Measurements from ENCODE around the gene TNFRSF21.
"Not testable (repeated sequence)": the region's sequence is repeated elsewhere in the genome, so short reads cannot be mapped to it uniquely, and the experiment has no call there.

The TNFRSF21 gene, protein sequence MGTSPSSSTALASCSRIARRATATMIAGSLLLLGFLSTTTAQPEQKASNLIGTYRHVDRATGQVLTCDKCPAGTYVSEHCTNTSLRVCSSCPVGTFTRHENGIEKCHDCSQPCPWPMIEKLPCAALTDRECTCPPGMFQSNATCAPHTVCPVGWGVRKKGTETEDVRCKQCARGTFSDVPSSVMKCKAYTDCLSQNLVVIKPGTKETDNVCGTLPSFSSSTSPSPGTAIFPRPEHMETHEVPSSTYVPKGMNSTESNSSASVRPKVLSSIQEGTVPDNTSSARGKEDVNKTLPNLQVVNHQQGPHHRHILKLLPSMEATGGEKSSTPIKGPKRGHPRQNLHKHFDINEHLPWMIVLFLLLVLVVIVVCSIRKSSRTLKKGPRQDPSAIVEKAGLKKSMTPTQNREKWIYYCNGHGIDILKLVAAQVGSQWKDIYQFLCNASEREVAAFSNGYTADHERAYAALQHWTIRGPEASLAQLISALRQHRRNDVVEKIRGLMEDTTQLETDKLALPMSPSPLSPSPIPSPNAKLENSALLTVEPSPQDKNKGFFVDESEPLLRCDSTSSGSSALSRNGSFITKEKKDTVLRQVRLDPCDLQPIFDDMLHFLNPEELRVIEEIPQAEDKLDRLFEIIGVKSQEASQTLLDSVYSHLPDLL

DNA sequence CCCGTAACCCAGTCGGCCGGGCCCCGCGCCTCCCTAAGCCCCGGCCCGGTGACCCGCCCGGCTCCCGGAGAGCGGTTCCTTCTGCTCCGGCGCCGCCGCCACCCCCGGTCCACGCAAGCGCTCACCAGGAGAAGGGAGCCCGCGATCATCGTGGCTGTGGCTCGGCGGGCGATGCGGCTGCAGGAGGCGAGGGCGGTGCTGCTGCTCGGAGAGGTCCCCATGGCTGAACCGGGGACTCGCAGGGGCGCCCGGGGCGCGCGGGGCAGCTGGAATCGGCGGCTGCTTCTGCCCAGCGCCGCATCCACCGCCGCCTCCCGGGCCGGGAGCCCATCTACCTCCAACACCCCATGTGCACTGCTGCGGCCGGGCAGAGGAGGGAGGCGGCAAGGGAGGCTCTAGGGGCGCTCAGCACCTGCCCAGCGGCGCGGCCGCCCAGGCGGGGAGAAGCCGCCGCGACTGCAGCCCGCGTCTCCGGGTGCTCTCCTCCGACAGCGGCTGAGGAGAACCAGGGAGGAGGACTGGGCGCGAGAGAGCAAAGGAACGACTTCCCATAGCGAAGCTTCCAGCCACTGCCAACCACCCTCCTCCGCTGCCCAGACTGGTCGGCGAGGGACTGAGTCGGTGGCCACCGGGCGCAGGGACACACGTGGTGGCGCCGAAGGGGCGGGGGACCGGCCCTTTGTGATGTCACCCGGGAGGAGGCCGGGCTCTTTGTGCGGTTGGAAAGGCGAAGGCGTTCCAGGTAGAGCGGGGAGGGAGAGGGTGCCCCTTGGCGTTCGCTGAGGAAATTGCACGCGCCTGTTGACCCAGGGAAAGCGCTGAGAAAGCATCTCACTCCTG, at the start of gene TNFRSF21:
TNFRSF21 (minus strand) TSS at position 615 of the 840 bp plus-strand sequence; CDS start at position 221, 394 bp downstream.
- ATAC-seq (peak; percentile 97), DNase-seq (peak; percentile 87)

DNA sequence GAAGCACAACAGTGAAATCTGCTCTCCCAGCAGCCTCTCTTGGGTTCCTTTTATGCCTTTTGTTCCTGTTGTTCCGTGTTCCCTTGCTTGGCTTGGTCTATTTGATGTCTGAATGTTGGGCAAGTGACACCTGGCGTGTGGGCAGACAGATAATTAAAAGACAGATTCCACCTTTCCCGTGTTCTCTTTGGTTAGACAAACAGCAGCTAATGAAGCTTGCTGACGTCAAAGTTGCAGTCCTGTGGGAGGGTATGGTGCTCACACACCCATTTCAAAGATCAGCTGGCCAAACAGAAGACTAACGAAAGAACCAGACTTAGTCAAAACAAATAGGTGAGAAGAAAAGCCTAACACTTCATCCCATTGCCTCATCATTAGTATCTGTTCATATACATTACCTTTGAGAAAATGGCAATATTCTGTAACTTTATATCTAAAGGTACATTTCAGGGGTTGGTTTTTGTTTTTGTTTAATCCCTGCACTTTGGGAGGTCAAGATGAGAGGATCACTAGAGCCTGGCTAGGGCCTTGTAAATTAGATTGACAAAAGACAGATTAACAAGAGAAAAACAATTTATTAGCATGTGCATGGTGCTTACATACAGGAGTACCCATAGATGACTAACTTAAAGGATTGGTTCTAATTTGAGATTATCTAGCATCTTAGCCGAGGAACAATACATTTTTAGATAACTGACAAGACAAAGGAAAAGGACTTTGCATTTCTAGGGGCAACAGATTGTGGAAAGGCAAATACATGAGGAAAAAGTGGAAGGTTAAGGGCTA, 48.9 kb upstream of the TNFRSF21 start:
- DNase-seq (no peak), ATAC-seq (no peak)

DNA sequence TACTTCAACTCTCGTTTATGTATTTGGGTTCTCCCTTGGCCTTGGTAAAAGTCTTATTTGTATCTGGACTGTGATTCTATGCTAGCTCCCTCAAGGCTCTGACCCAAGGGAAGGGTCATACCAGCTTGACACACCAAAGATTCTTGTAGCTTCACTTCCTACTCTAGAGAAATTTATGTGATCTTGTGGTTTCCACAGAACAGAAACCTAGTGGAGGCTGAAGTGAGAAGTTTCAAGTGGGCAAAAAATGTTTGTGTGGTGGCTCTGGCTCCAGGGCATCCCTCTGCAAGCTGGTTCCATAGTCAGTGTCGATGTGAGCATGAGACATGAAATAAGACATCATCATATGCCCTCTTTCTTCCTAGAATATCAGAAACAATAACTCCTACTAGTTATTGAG, 48.1 kb upstream of the TNFRSF21 start:
- no peak for ATAC-seq

DNA sequence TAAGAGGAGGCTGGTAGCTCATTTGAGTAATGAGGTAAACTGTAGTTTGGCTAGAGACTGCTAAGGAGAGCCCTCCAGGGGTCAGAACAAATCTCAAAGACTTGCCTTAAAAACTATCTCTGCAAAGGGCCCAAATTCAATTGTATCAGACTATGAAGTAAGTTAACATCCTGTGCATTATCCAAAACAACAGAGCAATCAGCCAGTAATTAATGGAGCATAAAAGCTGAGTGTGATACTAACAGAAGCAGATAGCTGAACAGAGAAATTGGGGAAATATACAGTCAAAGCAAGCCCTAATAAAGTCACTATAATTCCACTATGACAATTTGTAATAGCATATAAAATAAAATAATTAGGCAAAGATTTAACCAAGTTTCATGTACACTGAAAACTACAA, 45.8 kb upstream of the TNFRSF21 start:
- ATAC-seq: no peak
- no peak for DNase-seq

More for the DNA sequence above, 48.1 kb upstream of the TNFRSF21 start:
- DNase-seq: no peak

DNA sequence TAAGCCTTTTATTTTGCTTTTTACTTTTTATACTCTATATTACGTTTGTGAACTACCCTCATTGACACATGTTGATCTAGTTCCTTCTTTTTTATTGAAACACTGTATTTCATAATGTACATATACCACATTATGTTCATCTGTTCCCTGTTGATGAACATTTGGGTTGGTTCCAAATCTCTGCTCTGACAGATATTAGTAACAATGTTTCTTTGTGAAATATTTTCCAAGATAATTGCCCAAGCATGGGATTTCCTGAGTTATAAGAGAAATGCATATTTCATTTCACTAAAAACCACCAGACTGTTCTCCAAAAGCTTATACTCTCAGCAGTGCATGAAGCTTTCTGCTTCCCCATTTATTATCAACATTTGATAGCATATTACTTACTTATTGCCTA, 44.2 kb upstream of the TNFRSF21 start:
- ATAC-seq (no peak), DNase-seq (no peak)

DNA sequence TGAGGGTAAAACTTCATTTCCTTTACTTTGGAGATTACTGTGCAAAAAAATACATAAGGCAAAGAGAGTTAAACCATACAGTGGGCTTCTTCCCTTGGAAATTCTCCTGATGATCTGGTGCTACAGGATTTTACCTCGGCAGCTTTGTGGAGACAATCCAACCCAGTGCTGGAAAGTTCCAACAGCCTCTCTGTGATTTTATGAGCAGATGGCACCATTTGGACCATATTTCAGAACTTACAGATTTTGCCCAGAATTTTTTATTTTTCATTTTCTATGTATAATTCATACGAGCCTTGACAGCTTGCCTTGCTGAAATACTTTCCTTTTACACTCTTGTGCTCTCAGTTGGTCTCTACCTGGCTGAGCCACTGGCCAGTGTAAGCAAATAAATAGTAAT, 43.3 kb upstream of the TNFRSF21 start:
- no peak for ATAC-seq
- DNase-seq: no peak

DNA sequence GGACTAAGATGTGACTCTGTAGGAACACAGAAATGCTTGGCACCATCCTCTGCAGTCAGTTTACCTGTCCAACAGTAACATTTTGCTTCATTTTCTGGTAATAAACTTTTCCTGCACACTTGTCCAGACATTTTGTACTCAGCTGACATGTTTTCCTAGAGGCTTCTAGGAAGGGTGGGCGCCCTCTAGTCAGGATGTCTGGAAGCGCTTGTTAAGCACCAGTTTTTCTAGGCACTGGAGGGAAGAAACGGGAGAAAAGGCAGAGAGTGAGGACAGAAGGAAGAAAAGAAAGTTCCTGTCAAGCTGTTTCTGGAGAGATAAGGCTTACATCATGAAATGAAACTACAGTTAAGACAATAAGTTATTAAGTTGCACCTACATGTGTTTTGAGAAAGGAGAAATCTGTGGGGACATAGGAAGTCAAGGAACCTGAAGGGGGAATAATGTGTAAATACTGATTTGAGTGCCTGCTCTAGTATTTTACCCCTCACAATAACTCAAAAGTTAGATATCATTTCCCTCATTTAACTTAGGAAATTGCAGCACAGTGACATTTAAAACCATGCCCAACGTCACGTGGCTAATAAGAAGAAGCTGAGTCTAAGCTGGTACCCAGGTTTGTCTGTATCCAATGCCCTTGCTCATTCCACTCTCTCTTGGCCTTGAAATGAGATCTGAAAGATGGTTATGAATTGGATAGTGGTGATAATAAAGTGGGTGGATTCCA, 42.7 kb upstream of the TNFRSF21 start:
- ATAC-seq: no peak
- no peak for DNase-seq

DNA sequence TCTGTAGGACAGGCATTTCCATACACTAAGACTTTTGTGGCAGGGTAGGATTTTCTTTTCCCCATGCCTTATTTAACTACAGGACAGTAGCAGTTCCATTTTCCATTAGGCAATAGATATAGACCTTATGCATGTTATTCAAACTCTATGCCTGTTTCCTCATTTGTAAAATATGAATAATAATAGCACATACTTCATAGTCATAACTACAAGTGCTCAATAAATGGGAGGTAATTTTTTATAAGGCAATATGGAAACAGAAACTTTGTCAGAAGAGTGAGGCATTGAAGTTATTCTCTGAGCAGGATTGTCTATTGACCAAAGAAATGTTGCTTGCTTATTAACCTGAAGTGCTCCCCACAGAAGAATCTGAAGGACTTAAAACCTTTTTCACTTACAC, 41.9 kb upstream of the TNFRSF21 start:
- DNase-seq (no peak), ATAC-seq (no peak)

DNA sequence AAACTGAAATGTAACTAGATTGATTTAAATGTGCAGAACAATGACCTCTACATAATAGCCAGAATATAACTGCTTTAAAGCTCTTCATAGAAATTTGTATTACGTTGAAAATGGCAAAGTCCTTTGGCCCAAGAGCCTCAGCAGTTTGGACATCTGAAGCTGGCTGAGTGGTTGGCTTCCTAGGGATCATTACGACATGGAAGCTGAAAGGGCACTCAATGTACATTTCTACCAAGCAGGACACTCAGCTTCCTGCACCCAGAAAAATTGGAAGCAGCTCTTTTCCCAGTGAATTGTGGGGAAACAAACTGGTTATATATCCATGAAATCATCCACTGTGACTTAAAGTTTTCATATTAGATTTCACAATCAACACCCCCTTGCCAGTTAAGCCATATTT, 40.2 kb upstream of the TNFRSF21 start:
- no peak for ATAC-seq
- no peak for DNase-seq

DNA sequence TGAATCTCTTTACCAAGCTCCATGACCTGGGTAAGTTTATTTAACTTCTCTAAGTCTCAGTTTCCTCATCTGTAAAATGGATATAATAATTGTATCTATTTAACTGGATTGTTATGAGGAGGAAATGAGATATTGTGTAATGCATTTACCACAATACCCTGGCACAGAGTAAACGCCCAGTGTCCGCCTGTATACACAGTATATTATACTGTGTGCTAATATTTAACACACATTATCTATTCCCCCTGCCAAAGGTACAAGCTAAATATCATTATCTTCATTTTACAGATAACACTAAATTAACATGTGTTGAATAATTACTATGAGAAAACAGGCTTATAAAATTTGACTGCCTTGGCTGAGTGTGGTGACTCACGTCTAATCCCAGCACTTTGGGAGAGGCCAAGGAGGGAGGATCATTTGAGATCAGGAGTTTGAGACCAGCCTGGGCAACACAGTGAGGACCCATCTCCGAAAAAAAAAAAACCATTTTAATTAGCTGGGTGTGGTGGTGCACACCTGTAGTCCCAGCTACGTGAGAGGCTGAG, 38.7 kb upstream of the TNFRSF21 start:
- ATAC-seq: no peak
- DNase-seq: no peak

DNA sequence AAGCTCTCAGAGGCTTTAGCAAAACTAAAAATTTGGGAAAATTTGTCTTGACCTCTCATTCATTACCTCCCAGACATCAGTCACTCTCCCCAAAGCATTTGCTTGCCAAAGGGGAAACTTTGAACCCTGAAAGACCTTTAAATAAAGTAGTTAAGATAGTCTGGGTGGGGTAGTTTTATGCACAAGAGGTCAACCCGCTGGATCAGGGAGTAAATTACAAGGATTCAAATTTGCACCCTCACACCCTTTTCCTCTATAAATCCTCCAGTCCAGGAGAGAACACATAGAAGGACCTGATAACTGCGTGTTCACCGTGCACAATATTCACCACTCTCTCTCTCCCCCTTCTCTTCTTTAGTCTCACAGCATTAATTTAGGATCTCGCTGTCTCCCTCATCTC, 36.1 kb upstream of the TNFRSF21 start:
- no peak for ATAC-seq
- no peak for DNase-seq

DNA sequence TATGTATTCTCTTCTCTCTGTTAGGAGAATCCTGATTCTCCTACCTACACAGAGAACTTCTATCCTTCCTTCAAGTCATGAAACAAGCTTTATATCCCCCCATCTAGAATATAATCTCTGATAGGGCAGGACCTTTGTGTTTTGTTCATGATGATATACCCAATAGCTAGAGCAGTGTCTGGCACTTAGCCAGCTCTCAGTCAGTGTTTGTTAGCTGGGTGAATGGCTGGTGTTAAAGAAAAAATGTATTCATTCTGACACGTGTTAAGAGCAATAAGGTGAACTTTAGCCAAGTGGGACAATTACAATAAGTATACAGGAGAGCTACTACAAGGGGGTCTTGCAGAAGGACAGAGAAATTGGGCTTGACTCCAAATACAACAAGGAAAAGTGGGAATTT, 34.3 kb upstream of the TNFRSF21 start:
- no peak for ATAC-seq
- no peak for DNase-seq

DNA sequence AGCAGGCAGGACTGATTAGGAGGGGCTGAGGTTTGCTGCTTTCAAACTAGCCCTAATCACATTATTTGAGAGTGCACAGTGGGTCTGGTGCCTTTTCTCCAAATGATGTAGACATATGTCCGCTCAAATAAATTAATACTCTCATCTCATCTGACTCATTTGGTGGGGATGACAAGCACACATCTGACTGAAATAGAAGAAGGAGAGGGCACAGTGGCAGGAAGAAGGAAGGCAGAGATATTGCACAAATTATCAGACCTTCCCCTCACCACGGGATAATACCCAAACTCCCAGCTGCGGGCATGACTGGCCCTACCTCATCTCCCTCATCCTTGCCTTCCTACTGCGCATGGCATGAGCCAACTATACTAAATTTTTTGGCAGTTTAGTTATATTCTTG, 33.9 kb upstream of the TNFRSF21 start:
- no peak for ATAC-seq
- no peak for DNase-seq

DNA sequence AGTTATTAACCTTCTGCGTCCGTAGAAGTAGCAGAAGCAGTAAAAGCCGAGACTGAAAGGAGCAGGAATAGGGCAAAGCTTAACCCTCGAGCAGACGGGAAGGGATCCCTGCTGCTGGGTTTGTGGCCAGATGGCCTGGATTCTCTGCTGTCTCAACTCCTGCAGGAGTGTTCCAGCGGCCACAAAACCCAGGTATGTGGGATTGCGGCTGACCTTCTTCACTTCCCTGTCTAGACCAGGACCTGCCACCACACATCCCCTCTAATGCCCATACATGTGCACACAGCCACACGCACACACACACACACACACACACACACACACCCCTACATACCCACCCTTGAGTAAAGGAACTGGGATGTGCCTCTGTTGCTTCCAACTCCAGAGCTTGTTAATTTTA, 33.1 kb upstream of the TNFRSF21 start:
- no peak for DNase-seq
- no peak for ATAC-seq

DNA sequence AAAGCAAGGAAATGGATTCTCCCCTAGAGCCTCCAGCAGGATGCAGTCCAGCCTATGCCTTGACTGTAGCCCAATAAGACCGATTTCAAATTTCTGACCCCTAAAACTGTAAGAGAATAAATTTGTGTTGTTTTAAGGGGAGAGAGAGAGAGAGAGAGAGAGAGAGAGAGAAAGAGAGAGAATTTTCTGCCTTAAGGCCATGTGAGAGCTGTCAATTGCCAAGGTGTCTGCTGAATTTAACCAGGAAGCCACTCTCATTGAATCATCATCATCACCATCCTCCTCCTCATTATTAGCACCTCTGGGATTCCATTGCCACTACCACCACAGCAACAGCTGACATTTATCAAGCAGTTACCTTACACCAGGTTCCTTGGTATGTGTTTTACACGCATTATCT, 27.8 kb upstream of the TNFRSF21 start:
- DNase-seq (no peak), ATAC-seq (no peak)

DNA sequence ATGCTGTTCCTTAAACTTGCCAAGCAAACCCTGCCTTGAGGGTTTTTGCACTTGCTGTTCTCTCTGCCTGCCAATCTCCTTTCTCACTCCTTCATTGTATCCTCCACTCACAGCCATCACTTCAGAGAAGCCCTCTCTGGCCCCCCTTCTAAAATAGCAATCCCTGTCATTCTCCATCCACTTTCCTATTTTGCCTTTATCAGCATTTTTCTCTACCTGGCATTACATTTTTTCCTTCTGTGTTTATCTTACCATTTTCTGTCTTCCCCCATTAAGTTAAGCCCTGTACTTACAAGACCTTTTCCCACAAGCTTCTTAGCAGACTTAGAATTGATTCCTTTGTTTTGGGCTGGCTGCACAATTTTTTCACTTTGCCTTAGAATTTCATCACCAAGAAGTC, 26.6 kb upstream of the TNFRSF21 start:
- ATAC-seq: no peak
- no peak for DNase-seq

DNA sequence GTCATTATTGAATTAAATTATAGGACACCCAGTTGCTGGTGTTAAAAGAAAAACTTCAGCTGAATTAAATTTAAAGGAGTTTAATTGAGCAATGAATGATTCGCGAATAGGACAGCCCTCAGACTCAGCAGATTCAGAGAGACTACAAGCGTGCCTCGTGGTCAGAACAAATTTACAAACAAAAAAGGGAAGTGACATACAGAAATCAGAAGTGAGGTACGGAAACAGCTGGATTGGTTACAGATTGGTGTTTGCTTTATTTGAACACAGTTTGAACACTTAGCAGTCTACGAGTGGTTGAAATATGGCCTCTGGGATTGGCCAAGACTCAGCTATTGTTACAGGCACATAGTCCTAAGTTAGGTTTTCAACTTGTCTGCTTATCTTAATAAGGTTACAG, 25.8 kb upstream of the TNFRSF21 start:
- ATAC-seq: no peak

DNA sequence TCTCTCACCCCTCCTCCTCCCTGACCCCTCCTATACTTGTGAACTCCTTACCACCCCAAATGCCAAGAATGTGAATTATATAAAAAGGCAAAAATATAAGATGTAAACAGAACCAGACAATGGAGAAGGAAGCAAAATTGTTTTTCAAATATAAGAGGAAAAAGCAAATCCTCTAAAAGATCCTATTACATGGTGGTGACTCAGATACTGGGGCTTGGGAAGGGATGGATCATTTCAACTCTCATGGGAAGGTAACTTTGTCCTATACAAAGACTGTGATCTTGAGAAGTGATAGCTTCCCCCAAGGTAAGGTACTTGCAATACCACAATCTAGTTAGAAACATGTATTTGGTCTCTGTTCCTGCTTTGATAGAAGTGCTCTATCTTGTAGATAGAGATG, 24.6 kb upstream of the TNFRSF21 start:
- no peak for DNase-seq
- no peak for ATAC-seq

More for the DNA sequence above, 25.8 kb upstream of the TNFRSF21 start:
- DNase-seq: no peak

DNA sequence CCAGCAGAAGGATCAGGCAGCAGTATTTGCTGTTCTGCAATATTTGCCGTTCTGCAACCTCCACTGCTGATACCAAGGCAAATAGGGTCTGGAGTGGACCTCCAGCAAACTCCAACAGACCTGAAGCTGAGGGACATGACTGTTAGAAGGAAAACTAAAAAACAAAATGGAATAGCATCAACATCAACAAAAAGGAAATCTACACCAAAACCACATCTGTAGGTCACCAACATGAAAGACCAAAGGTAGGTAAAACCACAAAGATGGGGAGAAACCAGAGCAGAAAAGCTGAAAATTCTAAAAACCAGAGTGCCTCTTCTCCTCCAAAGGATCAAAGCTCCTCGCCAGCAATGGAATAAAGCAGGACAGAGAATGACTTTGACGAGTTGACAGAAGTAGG, 18.9 kb upstream of the TNFRSF21 start:
- not testable (repeated sequence) for ATAC-seq, DNase-seq

DNA sequence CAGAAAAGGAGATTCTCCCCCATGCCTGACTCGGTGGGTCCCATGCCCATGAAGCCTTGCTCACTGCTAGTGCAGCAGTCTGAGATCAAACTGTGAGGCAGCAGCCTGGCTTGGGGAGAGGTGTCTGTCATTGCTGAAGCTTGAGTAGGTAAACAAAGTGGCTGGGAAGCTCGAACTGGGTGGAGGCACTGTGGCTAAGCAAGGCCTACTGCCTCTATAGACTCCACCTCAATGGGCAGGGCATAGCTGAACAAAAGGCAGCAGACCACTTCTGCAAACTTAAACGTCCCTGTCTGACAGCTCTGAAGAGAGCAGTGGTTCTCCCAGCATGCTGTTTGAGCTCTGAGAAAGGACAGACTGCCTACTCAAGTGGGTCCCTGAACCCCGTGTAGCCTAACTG, 18.4 kb upstream of the TNFRSF21 start:
- not testable (repeated sequence) for DNase-seq, ATAC-seq

DNA sequence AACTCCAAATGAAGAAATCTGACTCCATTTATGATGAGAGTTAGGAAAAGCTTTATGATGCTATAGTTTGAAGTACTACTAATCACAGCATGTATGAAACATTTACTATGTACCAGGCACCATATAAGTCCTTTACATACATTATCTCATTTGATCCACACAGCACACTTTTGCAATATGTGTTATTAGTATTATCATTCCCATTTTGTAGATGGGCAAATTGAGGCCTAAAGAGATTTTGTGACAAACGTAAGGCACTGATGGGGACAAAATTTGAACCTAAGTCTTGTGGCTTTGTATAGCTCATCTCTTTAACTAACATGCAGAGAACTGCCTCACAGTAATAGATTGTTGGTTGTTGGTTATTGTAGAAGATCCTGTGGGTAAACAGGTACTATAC, 14.2 kb upstream of the TNFRSF21 start:
- ATAC-seq (no peak), DNase-seq (no peak)
